NCI-H146 treated with DMSO at 0.1 percent for 48 hours (cell line): ENCODE results near the gene ANKRD36.
"Not testable (repeated sequence)": the region's sequence is repeated elsewhere in the genome, so short reads cannot be mapped to it uniquely, and the experiment has no call there.

ENCODE experiments used
- DNase-seq: peaks from one replicate; lab custom pipeline; 2025; ENCODE audit not compliant: unreplicated experiment; lab: John Stamatoyannopoulos, UW

ANKRD36 gene

GRCh38 chr2:97112320-97113049 lies 468 bp upstream of the ANKRD36 start:
- not testable (repeated sequence) for DNase-seq

- not testable (repeated sequence) for DNase-seq
Measured at GRCh38 chr2:97113882-97114255, 916 bp downstream of the ANKRD36 start.

- not testable (repeated sequence) for DNase-seq
Measured at GRCh38 chr2:97129090-97129489, 16.1 kb downstream of the ANKRD36 start.

GRCh38 chr2:97144016-97144415 lies 31.1 kb downstream of the ANKRD36 start:
- not testable (repeated sequence) for DNase-seq

GRCh38 chr2:97166548-97166947 lies 53.6 kb downstream of the ANKRD36 start:
- DNase-seq: not testable (repeated sequence)

- not testable (repeated sequence) for DNase-seq
Measured at GRCh38 chr2:97167938-97168337, 55.0 kb downstream of the ANKRD36 start.

GRCh38 chr2:97168583-97168982 lies 55.6 kb downstream of the ANKRD36 start:
- DNase-seq: not testable (repeated sequence)

GRCh38 chr2:97180391-97180790 lies 67.4 kb downstream of the ANKRD36 start:
- not testable (repeated sequence) for DNase-seq

GRCh38 chr2:97195349-97195748 lies 82.4 kb downstream of the ANKRD36 start:
- DNase-seq: not testable (repeated sequence)

- DNase-seq: not testable (repeated sequence)
Measured at GRCh38 chr2:97197251-97197650, 84.3 kb downstream of the ANKRD36 start.

- not testable (repeated sequence) for DNase-seq
Measured at GRCh38 chr2:97200887-97201286, 87.9 kb downstream of the ANKRD36 start.

GRCh38 chr2:97202643-97203250 lies 89.8 kb downstream of the ANKRD36 start:
- not testable (repeated sequence) for DNase-seq

GRCh38 chr2:97210325-97210724 lies 97.4 kb downstream of the ANKRD36 start:
- no peak for DNase-seq

GRCh38 chr2:97215025-97215424 lies 102.1 kb downstream of the ANKRD36 start:
- DNase-seq: not testable (repeated sequence)

GRCh38 chr2:97230848-97231585 lies 118.1 kb downstream of the ANKRD36 start:
- DNase-seq: not testable (repeated sequence)

- DNase-seq: not testable (repeated sequence)
Measured at GRCh38 chr2:97232981-97233380, 120.0 kb downstream of the ANKRD36 start.

GRCh38 chr2:97233660-97234295 lies 120.8 kb downstream of the ANKRD36 start:
- DNase-seq: not testable (repeated sequence)

GRCh38 chr2:97261192-97261591 lies 148.2 kb downstream of the ANKRD36 start:
- DNase-seq: not testable (repeated sequence)

- DNase-seq: not testable (repeated sequence)
Measured at GRCh38 chr2:97266449-97266848, 153.5 kb downstream of the ANKRD36 start.

- DNase-seq: no peak
Measured at GRCh38 chr2:97267411-97268074, 154.6 kb downstream of the ANKRD36 start.
